ENCODE measurements around the gene ATP5F1D.
A peak's percentile ranks its signal among the peaks of the same experiment; 100 is the strongest.

ATP5F1D gene

GRCh38 chr19:1276628-1277022, 35.1 kb downstream of the ATP5F1D start:
- peak overlapping the region; percentile 94 for H3K27ac ChIP-seq
- H3K36me3 ChIP-seq (ENCODE audit: insufficient read depth), result peaks cover 25% of the 10 kb centered on the region; the same call in 1 of the 2 replicates
- H3K79me2 ChIP-seq (ENCODE audit: insufficient read depth, low read depth), result peaks cover 28% of the 10 kb centered on the region; the same call in 1 of the 2 replicates
- no peaks in the 10 kb centered on the region for H3K27me3 ChIP-seq (ENCODE audit: insufficient read depth, low read depth)
- H3K4me1 ChIP-seq (ENCODE audit: low read depth, poor library complexity, severe bottlenecking), result peaks cover 12% of the 10 kb centered on the region
- no peak overlapping the region for H3K4me3 ChIP-seq (IDR thresholded peaks at IDR 0.05; ENCODE audit: insufficient read depth, low read depth, low read length)
- H3K9ac ChIP-seq, result peak overlapping the region; percentile 86
- H3K4me2 ChIP-seq, result peak overlapping the region; percentile 100
- H2AFZ ChIP-seq (ENCODE audit: low read depth), result no peak overlapping the region
- no peaks in the 10 kb centered on the region for H4K20me1 ChIP-seq (ENCODE audit: insufficient read depth)
- TF ChIP-seq CTCF (conservative IDR thresholded peaks at IDR 0.05; ENCODE audit: low read depth, low read length), result no peak

GRCh38 chr19:1277061-1277460, 35.5 kb downstream of the ATP5F1D start:
- Histone ChIP-seq H3K27me3 (ENCODE audit: insufficient read depth, low read depth) (no peaks in the 10 kb centered on the region), H3K79me2 (ENCODE audit: insufficient read depth, low read depth) (peaks cover 23% of the 10 kb centered on the region; the same call in 1 of the 2 replicates), H3K4me1 (ENCODE audit: low read depth, poor library complexity, severe bottlenecking) (peaks cover 12% of the 10 kb centered on the region), H3K27ac (peak overlapping the region; percentile 94; the same call in 1 of the 2 replicates), H3K36me3 (ENCODE audit: insufficient read depth) (peaks cover 25% of the 10 kb centered on the region; the same call in 1 of the 2 replicates), H2AFZ (ENCODE audit: low read depth) (no peak overlapping the region), H3K4me3 (IDR thresholded peaks at IDR 0.05; ENCODE audit: insufficient read depth, low read depth, low read length) (no peak overlapping the region), H4K20me1 (ENCODE audit: insufficient read depth) (no peaks in the 10 kb centered on the region), H3K9ac (peak overlapping the region; percentile 86; the same call in 1 of the 2 replicates), H3K4me2 (peak overlapping the region; percentile 100)
- TF ChIP-seq CTCF (conservative IDR thresholded peaks at IDR 0.05; ENCODE audit: low read depth, low read length), result no peak

- Histone ChIP-seq H3K4me2 (no peak overlapping the region), H4K20me1 (ENCODE audit: insufficient read depth) (no peaks in the 10 kb centered on the region), H3K79me2 (ENCODE audit: insufficient read depth, low read depth) (peaks cover 13% of the 10 kb centered on the region; the same call in 1 of the 2 replicates), H3K36me3 (ENCODE audit: insufficient read depth) (peaks cover 14% of the 10 kb centered on the region; the same call in 1 of the 2 replicates), H3K27me3 (ENCODE audit: insufficient read depth, low read depth) (peaks cover 2% of the 10 kb centered on the region; the same call in 1 of the 2 replicates), H3K4me3 (IDR thresholded peaks at IDR 0.05; ENCODE audit: insufficient read depth, low read depth, low read length) (no peak overlapping the region), H3K4me1 (ENCODE audit: low read depth, poor library complexity, severe bottlenecking) (peaks cover 12% of the 10 kb centered on the region), H3K9ac (no peak overlapping the region), H2AFZ (ENCODE audit: low read depth) (no peak overlapping the region), H3K27ac (no peak overlapping the region)
- TF ChIP-seq CTCF (conservative IDR thresholded peaks at IDR 0.05; ENCODE audit: low read depth, low read length), result no peak
Observed at GRCh38 chr19:1278074-1278473, 36.5 kb downstream of the ATP5F1D start.

GRCh38 chr19:1278713-1279660, 37.4 kb downstream of the ATP5F1D start:
- peaks cover 11% of the 10 kb centered on the region; the same call in 1 of the 2 replicates for H3K27me3 ChIP-seq (ENCODE audit: insufficient read depth, low read depth)
- TF ChIP-seq CTCF (conservative IDR thresholded peaks at IDR 0.05; ENCODE audit: low read depth, low read length), result no peak

More at GRCh38 chr19:1278713-1279660, 37.4 kb downstream of the ATP5F1D start:
- Histone ChIP-seq H3K27ac (no peak overlapping the region), H3K79me2 (ENCODE audit: insufficient read depth, low read depth) (peaks cover 12% of the 10 kb centered on the region; the same call in 1 of the 2 replicates), H2AFZ (ENCODE audit: low read depth) (no peak overlapping the region), H3K4me3 (IDR thresholded peaks at IDR 0.05; ENCODE audit: insufficient read depth, low read depth, low read length) (no peak overlapping the region), H3K36me3 (ENCODE audit: insufficient read depth) (peaks cover 5% of the 10 kb centered on the region; the same call in 1 of the 2 replicates), H3K4me1 (ENCODE audit: low read depth, poor library complexity, severe bottlenecking) (peaks cover 12% of the 10 kb centered on the region), H3K4me2 (no peak overlapping the region), H4K20me1 (ENCODE audit: insufficient read depth) (no peaks in the 10 kb centered on the region), H3K9ac (no peak overlapping the region)
